ENCODE measurements around the gene ARHGAP15.

GRCh38 chr2:143742581-143742980 lies 613.4 kb downstream of the ARHGAP15 start:
- TF ChIP-seq CTCF (IDR thresholded peaks at IDR 0.05; ENCODE audit: low read length) (no peak), EZH2phosphoT487 (IDR thresholded peaks at IDR 0.05; ENCODE audit: low read length) (no peak)

Data from MM.1S (cell line).